Cardiac fibroblast (primary cell): ENCODE results near the gene KDM3B.

Source experiments
- DNase-seq, 2 donors: peaks; one replicate each; pipeline versions ENCODE4 v3.0.0 to v3.0.0-alpha.2; 2010; ENCODE audit warnings: low read depth in 2 of 2
- H3K4me3 ChIP-seq, 2 donors: replicated peaks in 1 of 2; 1 replicate in 1 of 2; 2 replicates in 1 of 2; pipeline ENCODE4 v1.5.1; 2011; ENCODE audit warnings: low read depth in 2 of 2, low read length in 2 of 2, mild to moderate bottlenecking in 2 of 2, moderate library complexity in 1 of 2
- TF ChIP-seq, protein P1 (sequence below): IDR thresholded peaks from one replicate; pipeline ENCODE4 v1.5.1; 2011; ENCODE audit warnings: low read depth, mild to moderate bottlenecking, low read length, inconsistent platforms

The KDM3B gene

DNA sequence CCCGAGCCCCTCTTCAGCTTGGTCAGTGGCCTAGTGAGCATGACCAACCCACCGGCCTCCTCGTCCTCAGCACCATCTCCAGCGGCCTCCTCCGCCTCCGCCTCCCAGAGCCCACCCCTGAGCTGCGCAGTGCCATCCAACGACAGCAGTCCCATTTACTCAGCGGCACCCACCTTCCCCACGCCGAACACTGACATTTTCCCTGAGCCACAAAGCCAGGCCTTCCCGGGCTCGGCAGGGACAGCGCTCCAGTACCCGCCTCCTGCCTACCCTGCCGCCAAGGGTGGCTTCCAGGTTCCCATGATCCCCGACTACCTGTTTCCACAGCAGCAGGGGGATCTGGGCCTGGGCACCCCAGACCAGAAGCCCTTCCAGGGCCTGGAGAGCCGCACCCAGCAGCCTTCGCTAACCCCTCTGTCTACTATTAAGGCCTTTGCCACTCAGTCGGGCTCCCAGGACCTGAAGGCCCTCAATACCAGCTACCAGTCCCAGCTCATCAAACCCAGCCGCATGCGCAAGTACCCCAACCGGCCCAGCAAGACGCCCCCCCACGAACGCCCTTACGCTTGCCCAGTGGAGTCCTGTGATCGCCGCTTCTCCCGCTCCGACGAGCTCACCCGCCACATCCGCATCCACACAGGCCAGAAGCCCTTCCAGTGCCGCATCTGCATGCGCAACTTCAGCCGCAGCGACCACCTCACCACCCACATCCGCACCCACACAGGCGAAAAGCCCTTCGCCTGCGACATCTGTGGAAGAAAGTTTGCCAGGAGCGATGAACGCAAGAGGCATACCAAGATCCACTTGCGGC, 114.6 kb downstream of the KDM3B start:
- TF ChIP-seq, protein P1, sequence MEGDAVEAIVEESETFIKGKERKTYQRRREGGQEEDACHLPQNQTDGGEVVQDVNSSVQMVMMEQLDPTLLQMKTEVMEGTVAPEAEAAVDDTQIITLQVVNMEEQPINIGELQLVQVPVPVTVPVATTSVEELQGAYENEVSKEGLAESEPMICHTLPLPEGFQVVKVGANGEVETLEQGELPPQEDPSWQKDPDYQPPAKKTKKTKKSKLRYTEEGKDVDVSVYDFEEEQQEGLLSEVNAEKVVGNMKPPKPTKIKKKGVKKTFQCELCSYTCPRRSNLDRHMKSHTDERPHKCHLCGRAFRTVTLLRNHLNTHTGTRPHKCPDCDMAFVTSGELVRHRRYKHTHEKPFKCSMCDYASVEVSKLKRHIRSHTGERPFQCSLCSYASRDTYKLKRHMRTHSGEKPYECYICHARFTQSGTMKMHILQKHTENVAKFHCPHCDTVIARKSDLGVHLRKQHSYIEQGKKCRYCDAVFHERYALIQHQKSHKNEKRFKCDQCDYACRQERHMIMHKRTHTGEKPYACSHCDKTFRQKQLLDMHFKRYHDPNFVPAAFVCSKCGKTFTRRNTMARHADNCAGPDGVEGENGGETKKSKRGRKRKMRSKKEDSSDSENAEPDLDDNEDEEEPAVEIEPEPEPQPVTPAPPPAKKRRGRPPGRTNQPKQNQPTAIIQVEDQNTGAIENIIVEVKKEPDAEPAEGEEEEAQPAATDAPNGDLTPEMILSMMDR: no peak
- peak; percentile 33 to 71 for DNase-seq
- peak overlapping the region; percentile 76 to 82 for H3K4me3 ChIP-seq

DNA sequence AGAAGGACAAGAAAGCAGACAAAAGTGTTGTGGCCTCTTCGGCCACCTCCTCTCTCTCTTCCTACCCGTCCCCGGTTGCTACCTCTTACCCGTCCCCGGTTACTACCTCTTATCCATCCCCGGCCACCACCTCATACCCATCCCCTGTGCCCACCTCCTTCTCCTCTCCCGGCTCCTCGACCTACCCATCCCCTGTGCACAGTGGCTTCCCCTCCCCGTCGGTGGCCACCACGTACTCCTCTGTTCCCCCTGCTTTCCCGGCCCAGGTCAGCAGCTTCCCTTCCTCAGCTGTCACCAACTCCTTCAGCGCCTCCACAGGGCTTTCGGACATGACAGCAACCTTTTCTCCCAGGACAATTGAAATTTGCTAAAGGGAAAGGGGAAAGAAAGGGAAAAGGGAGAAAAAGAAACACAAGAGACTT, 115.2 kb downstream of the KDM3B start:
- TF ChIP-seq, protein P1: no peak
- H3K4me3 ChIP-seq: peak overlapping the region; percentile 2 to 76
- no peak for DNase-seq

DNA sequence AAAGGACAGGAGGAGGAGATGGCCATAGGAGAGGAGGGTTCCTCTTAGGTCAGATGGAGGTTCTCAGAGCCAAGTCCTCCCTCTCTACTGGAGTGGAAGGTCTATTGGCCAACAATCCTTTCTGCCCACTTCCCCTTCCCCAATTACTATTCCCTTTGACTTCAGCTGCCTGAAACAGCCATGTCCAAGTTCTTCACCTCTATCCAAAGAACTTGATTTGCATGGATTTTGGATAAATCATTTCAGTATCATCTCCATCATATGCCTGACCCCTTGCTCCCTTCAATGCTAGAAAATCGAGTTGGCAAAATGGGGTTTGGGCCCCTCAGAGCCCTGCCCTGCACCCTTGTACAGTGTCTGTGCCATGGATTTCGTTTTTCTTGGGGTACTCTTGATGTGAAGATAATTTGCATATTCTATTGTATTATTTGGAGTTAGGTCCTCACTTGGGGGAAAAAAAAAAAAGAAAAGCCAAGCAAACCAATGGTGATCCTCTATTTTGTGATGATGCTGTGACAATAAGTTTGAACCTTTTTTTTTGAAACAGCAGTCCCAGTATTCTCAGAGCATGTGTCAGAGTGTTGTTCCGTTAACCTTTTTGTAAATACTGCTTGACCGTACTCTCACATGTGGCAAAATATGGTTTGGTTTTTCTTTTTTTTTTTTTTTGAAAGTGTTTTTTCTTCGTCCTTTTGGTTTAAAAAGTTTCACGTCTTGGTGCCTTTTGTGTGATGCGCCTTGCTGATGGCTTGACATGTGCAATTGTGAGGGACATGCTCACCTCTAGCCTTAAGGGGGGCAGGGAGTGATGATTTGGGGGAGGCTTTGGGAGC, 115.9 kb downstream of the KDM3B start:
- DNase-seq: peak; percentile 47 to 75
- TF ChIP-seq, protein P1: no peak
- no peak overlapping the region for H3K4me3 ChIP-seq

DNA sequence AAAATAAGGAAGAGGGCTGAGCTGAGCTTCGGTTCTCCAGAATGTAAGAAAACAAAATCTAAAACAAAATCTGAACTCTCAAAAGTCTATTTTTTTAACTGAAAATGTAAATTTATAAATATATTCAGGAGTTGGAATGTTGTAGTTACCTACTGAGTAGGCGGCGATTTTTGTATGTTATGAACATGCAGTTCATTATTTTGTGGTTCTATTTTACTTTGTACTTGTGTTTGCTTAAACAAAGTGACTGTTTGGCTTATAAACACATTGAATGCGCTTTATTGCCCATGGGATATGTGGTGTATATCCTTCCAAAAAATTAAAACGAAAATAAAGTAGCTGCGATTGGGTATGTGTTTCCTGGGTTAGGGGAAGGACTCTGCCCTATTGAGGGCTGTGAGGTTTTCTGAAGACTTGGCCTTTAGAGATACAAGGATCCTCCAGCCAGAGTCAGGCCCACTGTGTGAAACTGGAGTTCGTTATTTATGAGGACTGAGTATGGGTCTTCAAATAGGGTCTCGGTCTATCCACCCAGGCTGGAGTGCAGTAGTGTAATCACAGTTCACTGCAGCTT, 116.6 kb downstream of the KDM3B start:
- no peak for DNase-seq
- H3K4me3 ChIP-seq: no peak overlapping the region
- TF ChIP-seq, protein P1: no peak

DNA sequence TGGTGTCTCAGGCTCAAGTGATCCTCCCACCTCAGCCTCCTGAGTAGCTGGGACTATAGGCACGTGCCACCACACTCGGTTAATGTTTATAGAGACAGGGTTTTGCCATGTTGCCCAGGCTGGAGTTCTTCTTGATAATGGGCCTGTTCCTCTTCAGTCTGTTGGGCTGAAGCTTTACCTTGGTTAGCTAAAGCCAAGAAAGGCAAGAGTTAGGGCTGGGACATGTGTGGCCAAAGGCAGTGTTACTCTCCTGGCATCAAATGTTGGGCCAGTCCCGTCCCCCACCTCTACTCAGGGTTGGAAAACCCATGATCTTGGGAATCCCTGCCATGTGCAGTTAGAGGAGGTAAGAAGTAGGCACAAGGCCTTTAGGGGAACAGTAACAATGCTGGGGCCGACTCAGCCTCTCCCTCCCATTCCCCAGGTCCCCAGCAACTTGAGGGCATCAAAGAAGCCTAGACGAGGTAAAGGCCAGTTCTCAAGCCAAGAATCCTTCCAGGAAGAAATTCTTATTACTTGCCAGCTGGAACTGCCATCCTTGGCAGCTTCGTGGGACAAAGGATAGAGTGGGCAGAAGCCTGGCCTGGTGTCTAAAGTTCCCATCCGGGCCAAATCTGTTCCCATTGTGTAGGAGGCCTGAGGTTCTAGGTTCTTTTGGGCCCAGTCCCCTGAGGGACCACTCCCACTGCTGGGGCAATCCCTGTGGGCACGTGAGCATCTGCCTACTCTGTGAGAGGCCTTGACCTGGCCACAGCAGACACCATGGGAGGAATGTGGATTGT, 117.2 kb downstream of the KDM3B start:
- DNase-seq: peak; percentile 90 to 95

More for the DNA sequence above, 117.2 kb downstream of the KDM3B start:
- TF ChIP-seq, protein P1: no peak
- H3K4me3 ChIP-seq: no peak overlapping the region
